CD1c-positive myeloid dendritic cell (primary cell): ENCODE data around the gene ADCY1.

ENCODE experiments used
- DNase-seq: peaks from one replicate; pipeline ENCODE4 v3.0.0-alpha.2; 2016; ENCODE audit errors: extremely low spot score

ADCY1 gene

GRCh38 chr7:45650404-45651394 is 76.5 kb downstream of the ADCY1 start:
- no peak for DNase-seq

DNA sequence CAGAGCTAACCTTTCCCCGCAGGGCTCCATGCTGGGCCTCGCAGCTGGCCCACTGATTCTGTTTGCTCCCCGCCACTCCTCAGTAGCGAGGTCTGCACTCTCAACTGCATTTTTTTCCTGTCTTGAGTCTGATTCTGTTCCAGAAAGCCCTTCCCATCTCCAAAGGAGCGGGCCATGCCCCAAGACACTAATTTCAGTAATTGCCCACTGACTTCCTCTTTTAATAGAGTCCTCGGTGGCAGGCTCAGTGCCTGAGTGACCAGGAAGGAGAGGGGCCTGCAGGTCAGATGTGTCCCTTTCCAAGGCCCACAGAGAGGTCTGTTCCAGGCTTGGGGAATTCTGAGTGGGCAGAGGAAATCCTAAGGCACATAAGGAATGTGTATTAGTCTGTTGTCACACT is 77.4 kb downstream of the ADCY1 start:
- DNase-seq, result no peak

GRCh38 chr7:45652630-45653029 is 78.5 kb downstream of the ADCY1 start:
- no peak for DNase-seq

GRCh38 chr7:45653209-45653907 is 79.2 kb downstream of the ADCY1 start:
- DNase-seq, result no peak

GRCh38 chr7:45654341-45654740 is 80.2 kb downstream of the ADCY1 start:
- DNase-seq, result no peak

GRCh38 chr7:45655539-45655938 is 81.4 kb downstream of the ADCY1 start:
- DNase-seq, result no peak

DNA sequence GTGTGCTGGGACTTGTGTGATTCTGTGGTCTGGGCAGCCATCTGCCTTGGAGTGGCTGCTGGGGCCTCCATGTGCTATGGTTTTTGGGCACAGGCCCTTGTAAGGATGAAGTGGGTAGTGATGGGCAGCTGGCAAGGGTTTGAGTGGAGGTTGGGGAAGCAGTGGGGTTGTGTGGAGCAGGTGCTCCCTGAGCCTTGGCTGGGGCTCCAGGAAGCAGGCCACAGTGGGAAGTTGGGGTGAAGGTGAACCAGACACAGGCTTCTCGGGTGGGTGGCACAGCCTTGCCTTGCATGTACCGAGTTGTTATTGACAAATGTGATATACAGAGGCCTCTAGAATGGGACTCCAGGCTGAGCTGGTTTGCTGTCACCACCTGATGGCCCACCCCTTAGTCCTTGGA is 82.3 kb downstream of the ADCY1 start:
- no peak for DNase-seq

DNA sequence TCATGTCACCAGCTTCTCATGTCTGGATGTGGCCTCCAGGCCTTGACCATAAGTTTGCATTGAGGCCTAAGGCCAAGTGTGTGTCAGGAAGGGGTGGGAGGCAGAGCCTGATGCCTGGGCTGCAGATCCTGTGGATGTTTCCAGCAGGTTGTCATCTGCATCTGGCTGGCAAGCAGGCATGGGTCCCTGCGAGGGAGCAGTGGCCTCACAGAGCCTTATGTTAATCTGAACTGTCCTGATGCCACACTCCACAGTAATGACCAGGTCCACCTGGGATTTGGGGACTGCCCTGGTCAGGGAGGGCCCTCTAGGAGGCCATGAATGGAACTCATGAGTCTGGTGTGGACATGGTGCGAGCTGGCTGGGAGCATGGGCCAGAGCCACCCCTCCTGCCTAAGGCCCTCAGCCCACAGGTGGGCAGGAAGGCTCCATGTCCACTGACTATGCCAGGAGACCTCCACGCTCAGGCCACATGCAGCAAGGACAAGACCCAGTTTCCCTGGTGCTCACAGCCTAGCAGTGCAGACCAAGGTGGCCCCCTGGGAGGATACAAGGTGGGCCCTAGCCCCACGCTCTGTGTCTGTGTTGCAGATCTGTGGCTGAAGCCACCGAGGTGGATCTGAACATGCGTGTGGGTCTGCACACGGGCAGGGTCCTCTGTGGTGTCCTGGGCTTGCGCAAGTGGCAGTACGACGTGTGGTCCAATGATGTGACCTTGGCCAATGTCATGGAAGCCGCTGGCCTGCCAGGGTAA is 83.1 kb downstream of the ADCY1 start:
- DNase-seq, result no peak

DNA sequence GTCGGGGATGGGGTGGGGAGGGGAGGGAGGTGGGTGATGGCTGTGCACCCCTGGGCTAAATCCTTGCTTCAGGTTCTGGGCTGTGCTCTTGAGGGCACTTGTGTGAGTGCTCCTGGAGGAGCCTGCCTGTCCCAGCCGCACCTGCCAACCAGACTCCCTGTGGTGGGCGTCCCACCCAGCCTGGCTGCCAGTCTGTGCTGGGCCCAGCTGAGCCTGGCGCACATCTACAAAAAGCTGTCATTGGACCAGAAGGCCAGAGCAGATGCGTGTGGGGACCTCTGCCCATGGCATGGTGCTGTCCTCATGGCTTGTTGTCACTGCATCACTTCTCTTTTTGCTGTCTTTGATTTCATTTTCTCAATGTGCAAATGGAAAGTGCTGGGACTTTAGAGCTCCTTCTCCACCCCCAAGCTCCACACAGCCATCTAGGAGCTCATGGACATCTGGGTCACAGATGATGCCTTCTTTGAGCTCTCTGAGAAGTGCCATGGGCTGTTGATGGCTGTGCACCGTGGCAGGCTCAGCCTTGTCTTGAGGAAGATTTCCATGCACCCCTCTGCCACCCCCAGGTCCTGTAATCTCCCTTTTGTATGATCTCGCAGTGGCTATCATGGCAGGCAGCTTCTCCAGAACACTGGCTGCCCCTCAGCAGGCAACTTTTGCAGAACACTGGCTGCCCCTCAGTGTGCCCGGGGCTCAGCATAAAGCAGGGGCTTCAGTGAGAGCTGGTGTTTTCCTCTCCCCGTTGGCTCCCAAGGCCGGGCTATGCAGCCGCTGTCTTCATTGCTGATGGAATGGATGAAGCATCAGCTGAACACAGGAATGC is 83.9 kb downstream of the ADCY1 start:
- no peak for DNase-seq

GRCh38 chr7:45658716-45659495 is 84.7 kb downstream of the ADCY1 start:
- DNase-seq, result no peak

- no peak for DNase-seq
Observed at GRCh38 chr7:45659496-45660139, 85.5 kb downstream of the ADCY1 start.

DNA sequence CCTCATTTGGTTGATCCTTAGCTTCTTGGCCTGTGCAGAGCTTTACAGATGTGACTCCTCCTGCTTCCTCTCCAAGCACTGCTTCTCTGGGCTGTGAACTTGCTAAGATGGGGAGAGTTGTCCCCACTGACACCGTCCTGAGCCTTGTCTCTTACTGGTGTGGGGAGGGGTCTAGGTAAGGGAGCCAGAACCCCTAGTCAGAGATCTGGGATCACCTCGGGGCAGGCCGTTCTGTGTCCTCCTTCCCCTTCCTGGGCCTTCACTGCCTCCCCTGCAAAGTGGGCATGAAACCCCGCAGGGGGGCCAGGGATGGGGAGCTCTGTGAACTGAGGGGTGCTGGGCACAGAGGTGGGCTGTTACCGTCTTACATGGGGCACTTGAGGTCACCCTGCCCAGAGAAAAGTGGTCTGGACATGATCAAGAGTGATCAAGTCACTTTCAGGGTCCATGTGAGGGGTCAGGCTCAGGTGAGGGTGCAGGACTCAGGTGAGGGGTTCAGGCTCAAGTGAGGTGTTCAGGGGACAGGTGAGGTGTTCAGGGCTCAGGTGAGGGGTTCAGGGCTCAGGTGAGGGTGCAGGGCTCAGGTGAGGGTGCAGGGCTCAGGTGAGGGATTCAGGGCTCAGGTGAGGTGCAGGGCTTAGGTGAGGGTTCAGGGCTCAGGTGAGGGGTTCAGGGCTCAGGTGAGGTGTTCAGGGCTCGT is 86.2 kb downstream of the ADCY1 start:
- DNase-seq, result no peak

GRCh38 chr7:45660901-45661211 is 86.7 kb downstream of the ADCY1 start:
- DNase-seq, result no peak

DNA sequence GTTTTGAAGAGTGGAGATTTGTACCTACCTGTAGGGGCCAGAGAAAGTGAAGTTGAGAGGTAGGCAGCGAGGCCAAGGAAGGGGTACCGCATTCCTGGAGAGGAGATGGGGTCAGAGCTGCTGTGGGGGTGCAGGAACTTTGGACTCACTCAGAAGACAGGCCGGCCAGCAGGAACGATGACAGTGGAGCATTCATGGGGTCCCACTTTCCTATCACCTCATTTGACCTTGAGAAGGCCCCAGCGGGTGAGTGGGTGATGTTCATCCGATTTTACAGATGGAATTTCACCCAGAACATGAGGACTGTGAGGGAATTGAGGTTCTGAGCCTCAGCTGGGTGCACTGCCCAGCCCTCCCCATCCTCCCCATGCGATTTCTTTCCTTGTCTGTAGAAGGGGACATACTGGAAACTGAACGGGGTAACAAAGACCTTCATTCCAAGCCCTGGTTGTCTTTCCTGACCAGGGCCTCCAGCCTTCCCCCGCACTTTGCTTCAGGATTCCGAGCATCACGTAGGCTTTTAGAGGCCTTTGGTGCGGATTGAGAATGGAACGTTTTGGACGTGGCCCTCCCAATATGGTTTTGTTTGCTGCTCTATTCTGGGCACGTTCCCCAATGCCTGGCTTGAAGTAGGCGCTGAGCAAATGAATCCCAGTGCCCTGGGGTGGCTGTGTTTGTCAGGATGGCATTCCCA is 87.3 kb downstream of the ADCY1 start:
- DNase-seq, result no peak

GRCh38 chr7:45662018-45662417 is 87.8 kb downstream of the ADCY1 start:
- no peak for DNase-seq

DNA sequence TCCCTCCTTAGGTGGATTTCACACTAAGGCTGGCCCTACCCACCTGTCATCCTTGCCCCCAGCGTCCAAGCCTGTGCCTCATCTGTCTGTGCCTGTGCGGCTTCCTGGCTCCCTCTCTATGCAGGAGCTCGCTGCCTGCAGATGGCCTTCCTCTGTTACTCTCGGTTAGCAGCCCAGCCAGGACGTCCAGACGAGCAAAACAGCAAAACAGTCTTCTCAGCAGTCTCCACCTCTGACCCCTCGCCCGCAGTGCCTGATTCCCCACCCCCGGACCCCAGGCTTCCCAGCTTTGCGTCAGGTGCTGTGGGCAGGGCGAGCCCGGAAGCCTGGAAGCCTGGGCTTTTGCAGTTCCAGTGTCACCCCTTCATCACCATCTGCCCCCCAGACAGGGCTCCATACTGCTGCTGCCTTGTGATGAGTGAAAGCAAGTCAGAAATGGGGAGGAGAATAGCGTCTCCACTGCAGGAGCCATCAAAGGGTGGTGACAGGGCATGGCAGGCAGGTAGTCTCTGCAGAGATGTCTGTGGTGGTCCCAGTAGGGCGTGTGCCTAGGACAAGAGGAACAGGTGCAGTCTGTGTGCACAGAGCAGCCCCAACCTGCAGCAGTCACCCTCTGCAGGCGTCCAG is 88.5 kb downstream of the ADCY1 start:
- DNase-seq, result no peak

- DNase-seq, result no peak
Observed at GRCh38 chr7:45663167-45663921, 89.2 kb downstream of the ADCY1 start.
